HG02938 (cell line): ENCODE data around the gene MROH7.
"Not testable (repeated sequence)": the region's sequence is repeated elsewhere in the genome, so short reads cannot be mapped to it uniquely, and the experiment has no call there.

Experiments used
- ATAC-seq: cut with Tn5 transposase; IDR thresholded peaks from one replicate; pipeline ENCODE4 v1.9.1; 2021; ENCODE audit warnings: mild to moderate bottlenecking, moderate library complexity; ENCODE audit not compliant: unreplicated experiment

MROH7 gene

GRCh38 chr1:54609301-54609921 lies 32.2 kb upstream of the MROH7 start:
- no peak for ATAC-seq

DNA sequence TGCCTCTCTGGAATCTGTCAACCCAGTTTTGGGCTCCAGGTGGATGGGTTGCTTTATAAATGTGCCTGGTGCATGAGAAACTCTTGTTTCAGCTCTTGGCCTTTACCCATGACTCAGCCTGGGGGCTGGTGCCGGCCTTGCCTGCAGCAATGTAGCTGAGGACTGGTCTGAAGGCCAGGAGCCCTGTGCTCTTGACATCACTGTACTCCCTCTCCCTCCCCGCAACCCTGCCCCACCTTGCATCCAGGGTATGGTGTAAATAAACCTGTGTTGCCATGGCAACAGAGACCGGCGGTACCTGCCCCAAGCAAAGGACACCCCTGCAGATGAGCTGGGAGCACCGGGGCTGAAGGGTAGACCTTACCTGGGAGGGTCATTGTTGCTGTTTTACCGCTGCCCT lies 31.5 kb upstream of the MROH7 start:
- no peak for ATAC-seq

- no peak for ATAC-seq
These were observed 30.7 kb upstream of the MROH7 start for GRCh38 chr1:54610601-54611580.

DNA sequence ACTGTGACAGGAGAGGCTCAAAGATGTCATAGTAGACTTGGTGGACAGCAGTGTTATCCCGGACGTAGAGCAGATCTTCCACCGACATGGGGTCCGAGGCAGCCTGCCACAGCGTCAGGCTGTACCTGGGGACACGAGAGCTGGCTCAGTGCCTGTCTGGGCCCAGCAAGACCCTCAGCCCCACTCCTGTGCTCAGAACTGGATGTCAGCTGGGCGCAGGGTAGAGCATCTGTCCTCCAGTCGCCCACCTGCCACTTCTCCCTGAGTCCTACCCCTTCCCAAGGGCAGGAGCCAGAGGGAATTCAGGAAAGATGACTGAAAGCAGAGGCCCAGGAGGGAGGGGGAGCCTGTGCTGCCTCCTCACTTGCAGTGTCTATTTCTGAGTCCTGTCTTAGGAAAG lies 30.0 kb upstream of the MROH7 start:
- ATAC-seq: no peak

DNA sequence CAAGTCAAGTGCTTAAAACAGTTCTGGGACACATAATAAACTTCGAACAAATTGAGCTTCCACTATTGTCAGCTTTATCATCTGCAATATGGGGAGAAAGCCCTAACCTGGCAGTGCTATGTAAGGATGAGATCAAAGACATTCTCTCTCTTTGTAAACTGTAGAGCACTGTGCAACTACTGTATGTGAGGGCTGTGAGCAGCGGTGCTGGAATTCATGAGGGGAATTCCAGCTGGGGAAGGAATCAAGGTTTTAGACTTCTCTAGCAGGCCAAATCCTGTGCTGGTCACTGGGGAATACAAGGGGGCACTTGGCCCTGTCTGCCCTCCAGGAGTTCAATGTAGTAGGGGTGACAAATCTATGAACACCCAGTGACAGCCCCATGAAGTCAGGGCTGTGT lies 27.6 kb upstream of the MROH7 start:
- no peak for ATAC-seq

- ATAC-seq: no peak
These were observed 27.0 kb upstream of the MROH7 start for GRCh38 chr1:54614563-54614962.

GRCh38 chr1:54615531-54616279 lies 25.9 kb upstream of the MROH7 start:
- ATAC-seq: no peak

DNA sequence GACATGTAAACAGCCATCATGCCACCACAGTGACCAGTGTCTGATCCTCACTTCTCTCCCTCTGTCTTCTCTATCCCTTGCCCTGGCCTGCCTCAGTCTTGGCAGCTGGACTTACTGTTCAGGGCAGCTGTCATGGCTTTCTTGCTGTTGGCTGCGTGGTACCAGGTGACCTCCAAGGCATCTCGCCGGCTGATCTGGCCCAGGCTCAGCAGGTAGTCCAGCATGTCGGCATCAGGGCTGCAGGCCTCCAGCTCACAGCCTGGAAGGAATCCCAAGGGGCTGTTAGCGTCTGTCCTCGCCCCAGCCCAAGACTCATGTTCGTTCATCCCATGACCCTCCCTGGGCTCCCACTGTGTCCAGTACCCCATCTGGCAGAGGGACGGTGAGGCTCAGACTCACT lies 21.8 kb upstream of the MROH7 start:
- no peak for ATAC-seq

DNA sequence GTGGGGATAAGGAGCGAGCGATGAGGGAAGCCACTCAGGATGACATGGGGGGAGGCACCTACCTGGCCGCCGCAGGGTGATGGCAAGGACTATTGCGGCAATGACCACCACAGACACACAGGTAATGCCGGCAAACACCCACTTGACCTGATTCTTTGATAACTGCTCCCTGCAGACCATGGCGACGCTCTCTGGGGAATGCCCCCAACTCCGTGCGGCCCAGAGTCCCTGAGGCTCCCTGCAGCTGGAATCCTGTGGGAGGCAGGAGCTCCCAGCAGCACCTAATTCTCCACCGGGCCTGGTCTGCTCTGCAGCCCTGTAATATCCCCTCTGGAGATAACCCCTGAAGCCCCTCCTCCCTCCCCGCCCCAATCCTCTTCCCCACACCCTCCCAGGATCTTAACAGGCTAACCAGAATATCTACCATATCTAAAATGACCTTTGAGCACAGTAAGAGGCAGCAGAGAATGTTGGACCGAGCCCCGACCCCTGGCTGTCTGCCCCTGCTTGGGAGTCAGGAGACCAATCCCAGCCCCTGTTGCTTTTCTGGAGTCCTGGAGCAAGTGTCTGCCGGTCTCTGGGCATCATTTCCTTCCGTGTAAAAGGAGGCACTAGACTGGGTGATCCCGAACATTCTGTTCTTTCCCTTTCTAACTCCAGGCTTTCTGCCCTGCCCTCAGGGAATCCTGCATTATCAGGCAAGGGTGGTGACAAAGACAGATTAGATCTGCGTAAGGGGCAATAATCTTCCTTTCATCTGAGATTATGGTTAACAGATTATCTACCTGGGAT lies 18.2 kb upstream of the MROH7 start, which contains the start of gene FAM151A:
Gene FAM151A, minus strand, starts transcription at position 310 of the 792 bp plus-strand sequence. Its CDS starts 130 bp downstream, at position 180.
- no peak for ATAC-seq

- ATAC-seq: no peak
These were observed 16.8 kb upstream of the MROH7 start for GRCh38 chr1:54624466-54625464.

GRCh38 chr1:54627196-54627595 lies 14.4 kb upstream of the MROH7 start:
- no peak for ATAC-seq

DNA sequence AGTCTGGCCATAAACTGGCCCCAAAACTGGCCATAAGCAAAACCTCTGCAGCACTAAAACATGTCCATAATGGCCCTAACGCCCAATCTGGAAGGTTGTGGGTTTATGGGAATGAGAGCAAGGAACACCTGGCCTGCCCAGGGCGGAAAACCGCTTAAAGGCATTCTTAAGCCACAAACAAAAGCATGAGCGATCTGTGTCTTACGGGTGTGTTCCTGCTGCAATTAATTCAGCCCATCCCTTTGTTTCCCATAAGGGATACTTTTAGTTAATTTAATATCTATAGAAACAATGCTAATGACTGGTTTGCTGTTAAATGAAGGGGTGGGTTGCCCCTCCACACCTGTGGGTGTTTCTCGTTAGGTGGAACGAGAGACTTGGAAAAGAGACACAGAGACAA lies 5.8 kb upstream of the MROH7 start:
- ATAC-seq: not testable (repeated sequence)

- ATAC-seq: not testable (repeated sequence)
These were observed 4.8 kb upstream of the MROH7 start for GRCh38 chr1:54636461-54637446.

DNA sequence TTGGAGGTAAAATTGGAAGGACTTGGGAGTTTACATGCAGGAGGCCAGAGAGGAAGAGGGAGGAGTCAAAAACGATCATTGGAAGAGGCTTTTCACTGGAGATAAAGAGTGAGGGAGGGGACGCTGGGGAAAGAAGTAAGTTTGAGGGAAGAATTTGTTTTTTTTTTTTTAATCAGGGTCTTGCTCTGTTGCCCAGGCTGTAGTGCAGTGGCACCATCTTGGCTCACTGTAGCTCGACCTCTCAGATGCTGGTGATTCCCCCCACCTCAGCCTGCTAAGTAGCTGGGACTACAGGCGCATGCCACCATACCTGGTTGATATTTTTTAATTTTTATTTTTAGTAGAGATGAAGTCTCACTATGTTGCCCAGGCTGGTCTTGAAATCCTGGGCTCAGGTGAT lies 1.2 kb upstream of the MROH7 start:
- ATAC-seq: no peak

GRCh38 chr1:54643736-54644135 lies 2.1 kb downstream of the MROH7 start:
- no peak for ATAC-seq

DNA sequence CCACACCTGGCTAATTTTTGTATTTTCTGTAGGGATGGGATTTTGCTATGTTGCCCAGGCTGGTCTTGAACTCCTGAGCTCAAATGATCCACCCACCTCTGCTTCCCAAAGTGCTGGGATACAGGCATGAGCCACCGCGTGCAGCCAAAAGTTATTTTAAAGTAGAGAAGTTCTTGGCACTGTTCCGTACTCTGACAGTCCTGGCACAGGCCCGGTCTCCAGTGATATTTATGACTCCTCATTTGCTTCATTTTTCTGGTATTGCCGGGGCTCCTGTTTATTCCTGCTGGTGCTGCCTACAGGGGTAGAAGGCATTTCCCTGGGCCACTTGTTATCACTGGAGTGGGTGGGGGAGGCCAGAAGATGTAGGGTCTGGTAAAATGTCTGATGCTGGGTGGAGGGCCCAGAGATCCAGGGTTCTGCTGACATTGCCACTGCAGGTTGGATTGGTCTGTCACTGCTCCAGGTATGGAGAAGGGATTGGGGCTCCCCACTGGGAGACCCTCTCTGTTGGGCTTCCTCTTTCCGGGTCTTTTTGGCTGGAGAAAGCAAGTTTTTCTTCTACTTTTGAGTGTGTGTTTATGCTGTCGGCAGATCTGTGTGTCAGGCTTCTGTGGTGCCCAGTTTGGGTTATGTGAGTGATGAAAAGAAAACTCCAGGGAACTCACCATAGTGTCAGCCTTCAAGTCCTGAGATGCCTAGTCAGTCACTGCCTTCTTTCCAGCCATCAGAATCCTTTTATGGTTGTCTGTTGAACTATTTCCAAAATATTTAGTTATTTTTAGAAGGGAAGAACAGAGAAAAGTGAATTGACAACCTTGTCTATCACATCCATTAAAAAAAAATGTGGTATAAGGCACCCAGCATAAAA lies 4.5 kb downstream of the MROH7 start:
- ATAC-seq: no peak
